Lower leg skin (tissue), 3 donors: ENCODE measurements around the gene MZF1.

ENCODE experiments used
- POLR2A ChIP-seq, 2 donors: fragments of 450-650 bp; IDR thresholded peaks; one replicate each; pipeline ENCODE4 v1.6.1; 2016 to 2017; ENCODE audit warnings: antibody characterized with exemption in 2 of 2, mild to moderate bottlenecking in 1 of 2, moderate library complexity in 1 of 2
- TF ChIP-seq, protein P1 (sequence below), 3 donors: fragments of 450-650 bp; IDR thresholded peaks; one replicate each; pipeline ENCODE4 v1.5.1; 2016; ENCODE audit warnings: antibody characterized with exemption in 3 of 3, mild to moderate bottlenecking in 3 of 3, moderate library complexity in 2 of 3

DNA sequence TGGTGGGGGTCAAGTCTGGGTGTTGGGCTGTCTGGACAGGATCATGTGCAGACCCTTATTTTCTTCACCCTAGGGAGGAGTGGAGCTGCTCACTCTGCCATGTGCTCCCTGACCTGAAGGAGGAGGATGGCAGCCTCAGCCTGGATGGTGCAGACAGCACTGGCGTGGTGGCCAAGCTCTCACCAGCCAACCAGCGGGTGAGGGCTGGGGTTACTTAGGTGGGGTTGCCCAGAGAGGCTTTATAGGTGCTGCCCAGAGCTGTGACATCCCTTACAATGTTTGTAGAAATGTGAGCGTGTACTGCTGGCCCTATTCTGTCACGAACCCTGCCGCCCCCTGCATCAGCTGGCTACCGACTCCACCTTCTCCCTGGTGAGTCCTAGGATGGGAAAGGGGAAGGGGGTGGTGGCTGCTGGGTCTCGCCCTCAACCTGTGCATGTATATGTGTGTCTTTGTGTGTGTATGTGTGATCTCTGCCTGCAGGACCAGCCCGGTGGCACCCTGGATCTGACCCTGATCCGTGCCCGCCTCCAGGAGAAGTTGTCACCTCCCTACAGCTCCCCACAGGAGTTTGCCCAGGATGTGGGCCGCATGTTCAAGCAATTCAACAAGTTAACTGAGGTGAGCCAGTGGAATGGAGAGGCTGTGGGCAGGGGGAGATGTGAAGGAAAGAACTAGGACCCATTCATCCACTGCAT lies 23.3 kb downstream of the MZF1 start:
- TF ChIP-seq POLR2A (IDR thresholded peaks at IDR 0.05): no peak
- TF ChIP-seq, protein P1, sequence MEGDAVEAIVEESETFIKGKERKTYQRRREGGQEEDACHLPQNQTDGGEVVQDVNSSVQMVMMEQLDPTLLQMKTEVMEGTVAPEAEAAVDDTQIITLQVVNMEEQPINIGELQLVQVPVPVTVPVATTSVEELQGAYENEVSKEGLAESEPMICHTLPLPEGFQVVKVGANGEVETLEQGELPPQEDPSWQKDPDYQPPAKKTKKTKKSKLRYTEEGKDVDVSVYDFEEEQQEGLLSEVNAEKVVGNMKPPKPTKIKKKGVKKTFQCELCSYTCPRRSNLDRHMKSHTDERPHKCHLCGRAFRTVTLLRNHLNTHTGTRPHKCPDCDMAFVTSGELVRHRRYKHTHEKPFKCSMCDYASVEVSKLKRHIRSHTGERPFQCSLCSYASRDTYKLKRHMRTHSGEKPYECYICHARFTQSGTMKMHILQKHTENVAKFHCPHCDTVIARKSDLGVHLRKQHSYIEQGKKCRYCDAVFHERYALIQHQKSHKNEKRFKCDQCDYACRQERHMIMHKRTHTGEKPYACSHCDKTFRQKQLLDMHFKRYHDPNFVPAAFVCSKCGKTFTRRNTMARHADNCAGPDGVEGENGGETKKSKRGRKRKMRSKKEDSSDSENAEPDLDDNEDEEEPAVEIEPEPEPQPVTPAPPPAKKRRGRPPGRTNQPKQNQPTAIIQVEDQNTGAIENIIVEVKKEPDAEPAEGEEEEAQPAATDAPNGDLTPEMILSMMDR (IDR thresholded peaks at IDR 0.05): no peak
